Breast epithelium (tissue), 4 donors: ENCODE data around the gene NEDD8. TPM values are rescaled to one million over a fixed set of nuclear protein-coding genes. Genes with fewer than 3 reads are reported as not detected.

Source experiments
- DNase-seq, 2 donors: peaks; one replicate each; pipeline ENCODE4 v3.0.0-alpha.2; 2019; ENCODE audit warnings: low spot score in 2 of 2
- H3K27ac ChIP-seq, 2 donors: fragments of 200-600 bp; sonication (generic) in 1 of 2; one replicate each; pipeline ENCODE4 v1.5.1; 2016 to 2019; ENCODE audit warnings: mild to moderate bottlenecking in 1 of 2
- H3K27me3 ChIP-seq, 2 donors: fragments of 200-600 bp; sonication (generic) in 1 of 2; one replicate each; pipeline versions ENCODE4 v1.5.1 to v1.6.0; 2017 to 2019; ENCODE audit warnings: control low read depth in 1 of 2, mild to moderate bottlenecking in 1 of 2
- H3K36me3 ChIP-seq: fragments of 200-600 bp; one replicate; pipeline ENCODE4 v1.5.1; 2019
- H3K4me1 ChIP-seq, 2 donors: fragments of 200-600 bp; sonication (generic); one replicate each; pipeline ENCODE4 v1.5.1; 2016 to 2019; ENCODE audit warnings: control low read depth in 1 of 2
- H3K4me3 ChIP-seq, 3 donors: fragments of 200-600 bp; sonication (generic); 1 replicate in 2 of 3; 2 replicates in 1 of 3; pipeline ENCODE4 v1.5.1; 2016 to 2019; ENCODE audit warnings: mild to moderate bottlenecking in 3 of 3, moderate library complexity in 2 of 3
- H3K9me3 ChIP-seq, 2 donors: fragments of 200-600 bp; sonication (generic) in 1 of 2; one replicate each; pipeline ENCODE4 v1.5.1; 2016 to 2019; ENCODE audit warnings: control low read depth in 1 of 2
- CTCF ChIP-seq, 3 donors: fragments of 450-650 bp; IDR thresholded peaks; one replicate each; pipeline ENCODE4 v1.5.1; 2016 to 2017; ENCODE audit warnings: antibody characterized with exemption in 3 of 3, mild to moderate bottlenecking in 3 of 3, moderate library complexity in 3 of 3
- POLR2A ChIP-seq: fragments of 450-650 bp; IDR thresholded peaks from one replicate; pipeline ENCODE4 v1.6.1; 2016; ENCODE audit warnings: antibody characterized with exemption, mild to moderate bottlenecking, moderate library complexity
- POLR2AphosphoS5 ChIP-seq, 3 donors: sonication (generic); formaldehyde crosslinking; IDR thresholded peaks; one replicate each; pipeline ENCODE4 v1.6.1; 2017; ENCODE audit warnings: antibody characterized with exemption in 3 of 3
- intact Hi-C: fragments of 100-400 bp; cut with DNase I; formaldehyde crosslinking; loops from one replicate; pipeline ENCODE4 v1.15.1; 2023; ENCODE audit warnings: low total_unique reads
- total RNA-seq, 3 donors: library from RNA; depleted of rRNA; stranded (reverse); fragments of >200 nt; gene quantifications; one replicate each; pipeline ENCODE4 v1.1.0, GENCODE V29; 2016

Gene NEDD8
- total RNA-seq, 3 donors from 2014 or later = 118 to 165 (median 150) TPM

- Histone ChIP-seq H3K9me3 (no peaks in the 10 kb centered on the region), H3K27ac (no peak overlapping the region), H3K4me1 (no peaks in the 10 kb centered on the region), H3K36me3 (no peaks in the 10 kb centered on the region), H3K27me3 (no peaks in the 10 kb centered on the region), H3K4me3 (no peak overlapping the region)
- no peak for TF ChIP-seq POLR2A
- TF ChIP-seq POLR2AphosphoS5 (IDR thresholded peaks at IDR 0.05) = no peak
- TF ChIP-seq CTCF (IDR thresholded peaks at IDR 0.05) = no peak
- no peak for DNase-seq
- intact Hi-C loops = no loop called here
Observed at GRCh38 chr14:24252289-24253124, 20.3 kb upstream of the NEDD8 start.

GRCh38 chr14:24251880-24252288, 19.7 kb upstream of the NEDD8 start:
- H3K4me3 ChIP-seq = no peak overlapping the region
- TF ChIP-seq CTCF (IDR thresholded peaks at IDR 0.05) = no peak
- no peak overlapping the region for H3K27ac ChIP-seq
- DNase-seq = no peak
- intact Hi-C loops = no loop called here
- no peaks in the 10 kb centered on the region for H3K4me1 ChIP-seq
- no peaks in the 10 kb centered on the region for H3K9me3 ChIP-seq
- no peaks in the 10 kb centered on the region for H3K36me3 ChIP-seq
- no peaks in the 10 kb centered on the region for H3K27me3 ChIP-seq

GRCh38 chr14:24250354-24250753, 18.2 kb upstream of the NEDD8 start:
- no peak for TF ChIP-seq CTCF (IDR thresholded peaks at IDR 0.05)
- TF ChIP-seq POLR2AphosphoS5 (IDR thresholded peaks at IDR 0.05) = no peak
- TF ChIP-seq POLR2A = no peak
- no peak for DNase-seq
- Histone ChIP-seq H3K36me3 (no peaks in the 10 kb centered on the region), H3K4me1 (no peaks in the 10 kb centered on the region), H3K9me3 (no peaks in the 10 kb centered on the region), H3K27ac (no peak overlapping the region), H3K4me3 (no peak overlapping the region), H3K27me3 (no peaks in the 10 kb centered on the region)
- intact Hi-C loops = no loop called here

- Histone ChIP-seq H3K9me3 (no peaks in the 10 kb centered on the region), H3K4me3 (no peak overlapping the region), H3K27me3 (no peaks in the 10 kb centered on the region), H3K4me1 (no peaks in the 10 kb centered on the region), H3K36me3 (no peaks in the 10 kb centered on the region), H3K27ac (no peak overlapping the region)
- no peak for DNase-seq
- TF ChIP-seq POLR2AphosphoS5 (IDR thresholded peaks at IDR 0.05) (no peak), POLR2A (no peak), CTCF (IDR thresholded peaks at IDR 0.05) (no peak)
- intact Hi-C loops = loop anchor here (10.0 kb wide), 1 partner anchor 55 kb away; the partner anchor contains the start of gene CIDEB
Observed at GRCh38 chr14:24249230-24250021, 17.3 kb upstream of the NEDD8 start.

- Histone ChIP-seq H3K36me3 (no peaks in the 10 kb centered on the region), H3K4me1 (no peaks in the 10 kb centered on the region), H3K9me3 (no peaks in the 10 kb centered on the region), H3K27me3 (no peaks in the 10 kb centered on the region), H3K27ac (no peak overlapping the region), H3K4me3 (no peak overlapping the region)
- intact Hi-C loops = loop anchor here (10.0 kb wide), 1 partner anchor 57 kb away; the partner anchor contains the start of gene CIDEB
- no peak for DNase-seq
- TF ChIP-seq POLR2A (no peak), CTCF (IDR thresholded peaks at IDR 0.05) (no peak), POLR2AphosphoS5 (IDR thresholded peaks at IDR 0.05) (no peak)
Observed at GRCh38 chr14:24247422-24247821, 15.3 kb upstream of the NEDD8 start.
